GM19193 (cell line): ENCODE measurements around the gene LSM7.

ENCODE experiments used
- POLR2A ChIP-seq: IDR thresholded peaks from 4 replicates; pipeline ENCODE4 v1.6.1; 2011; ENCODE audit not compliant: insufficient read depth, insufficient read length; ENCODE audit errors: extremely low read depth

LSM7 gene

DNA sequence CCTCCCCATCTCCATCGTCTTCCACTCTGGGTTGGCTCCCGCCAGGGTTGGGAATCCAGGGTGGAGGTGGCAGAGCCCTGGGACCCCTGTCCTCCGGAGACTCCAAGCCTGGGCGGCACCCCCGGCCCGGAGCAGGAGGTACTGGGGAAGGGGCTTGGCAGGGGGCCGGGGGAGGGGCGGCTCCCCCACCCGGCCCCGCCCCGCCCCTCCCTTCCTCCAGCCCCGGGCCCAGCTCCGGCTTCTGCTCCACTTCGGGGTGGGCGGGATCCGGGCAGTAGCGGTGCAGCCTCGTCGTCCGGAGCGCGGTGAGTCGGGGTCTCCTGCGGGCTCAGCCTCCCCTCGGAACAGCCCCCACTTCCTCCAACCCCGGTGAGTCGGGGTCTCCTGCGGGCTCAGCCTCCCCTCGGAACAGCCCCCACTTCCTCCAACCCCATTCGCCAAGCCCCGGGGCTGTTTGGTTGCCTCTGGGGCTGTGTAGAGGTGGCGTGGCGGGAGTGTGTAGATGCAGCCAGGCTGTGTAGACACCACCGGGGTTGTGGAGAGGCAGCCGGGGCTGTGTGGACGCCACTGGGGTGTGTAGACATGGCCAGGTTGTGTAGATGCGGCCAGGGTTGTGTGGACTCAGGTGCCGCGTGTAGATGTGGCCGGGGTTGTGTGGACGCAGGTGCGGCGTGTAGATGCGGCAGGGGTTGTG lies 31.8 kb upstream of the LSM7 start, which contains the start of gene TMPRSS9:
Gene TMPRSS9 (plus strand): TSS at position 274 of the 694 bp plus-strand sequence. CDS start 29,521 bp downstream, outside the sequence.
- TF ChIP-seq POLR2A: no peak

DNA sequence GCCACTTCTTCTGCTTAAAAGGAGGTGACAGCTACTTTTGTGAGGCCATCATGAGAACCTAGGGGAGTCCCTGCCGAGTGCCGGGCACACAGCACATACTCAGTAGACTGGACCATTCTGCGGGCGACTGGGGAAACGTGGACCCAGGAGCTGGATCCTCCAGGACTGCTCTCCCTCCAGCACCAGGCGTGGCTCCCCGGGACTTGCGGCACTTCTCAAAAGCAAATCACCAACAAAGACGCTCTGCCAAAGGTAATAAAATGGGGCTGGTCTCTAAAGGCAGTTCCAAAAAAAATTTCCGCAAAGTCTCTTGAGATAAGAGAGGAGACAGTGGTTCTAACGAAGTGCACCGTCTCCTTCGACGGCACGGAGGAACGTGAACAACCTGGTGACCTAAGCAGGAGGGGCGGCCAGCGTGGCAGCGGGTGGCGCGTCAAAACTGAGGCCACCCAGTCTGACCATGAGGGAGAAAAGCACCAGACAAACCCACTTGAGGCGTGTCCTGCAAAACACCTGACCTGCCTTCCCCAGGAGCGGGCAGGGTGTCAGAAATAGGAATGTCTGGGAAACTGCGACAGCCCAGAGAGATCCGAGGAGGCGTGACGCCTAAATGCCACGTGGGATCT lies 30.3 kb upstream of the LSM7 start:
- TF ChIP-seq POLR2A: no peak

GRCh38 chr19:2357279-2358206 lies 29.2 kb upstream of the LSM7 start:
- TF ChIP-seq POLR2A: no peak

DNA sequence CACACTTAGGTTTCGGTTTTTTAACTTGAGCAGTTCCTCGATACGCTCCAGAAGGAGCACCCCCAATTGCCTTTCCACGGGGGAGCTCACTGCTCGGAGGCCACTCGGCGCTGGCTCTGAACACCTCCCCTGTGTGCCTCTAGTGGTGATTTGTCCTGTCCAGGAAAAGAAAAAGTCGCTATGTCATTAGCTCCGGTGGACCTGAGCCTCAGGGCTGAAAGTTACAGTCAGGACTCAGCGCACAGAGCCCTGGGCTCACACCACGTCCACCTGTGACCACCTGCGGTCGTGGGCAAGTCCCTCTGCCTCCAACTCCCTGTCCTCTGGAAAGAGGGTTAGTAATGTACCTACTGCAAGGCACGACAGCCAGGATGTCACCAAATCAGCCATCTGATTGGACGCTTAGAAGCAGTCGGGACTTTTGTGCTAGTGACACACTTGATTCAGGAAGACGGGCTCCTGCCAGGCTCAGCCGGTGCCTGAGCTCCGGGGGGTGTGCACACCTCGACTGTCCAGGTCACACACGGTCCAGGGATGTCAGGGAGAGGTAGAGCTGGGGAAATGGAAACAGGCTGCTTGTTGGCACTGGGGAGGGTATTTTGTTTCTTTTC lies 27.8 kb upstream of the LSM7 start:
- TF ChIP-seq POLR2A: no peak

DNA sequence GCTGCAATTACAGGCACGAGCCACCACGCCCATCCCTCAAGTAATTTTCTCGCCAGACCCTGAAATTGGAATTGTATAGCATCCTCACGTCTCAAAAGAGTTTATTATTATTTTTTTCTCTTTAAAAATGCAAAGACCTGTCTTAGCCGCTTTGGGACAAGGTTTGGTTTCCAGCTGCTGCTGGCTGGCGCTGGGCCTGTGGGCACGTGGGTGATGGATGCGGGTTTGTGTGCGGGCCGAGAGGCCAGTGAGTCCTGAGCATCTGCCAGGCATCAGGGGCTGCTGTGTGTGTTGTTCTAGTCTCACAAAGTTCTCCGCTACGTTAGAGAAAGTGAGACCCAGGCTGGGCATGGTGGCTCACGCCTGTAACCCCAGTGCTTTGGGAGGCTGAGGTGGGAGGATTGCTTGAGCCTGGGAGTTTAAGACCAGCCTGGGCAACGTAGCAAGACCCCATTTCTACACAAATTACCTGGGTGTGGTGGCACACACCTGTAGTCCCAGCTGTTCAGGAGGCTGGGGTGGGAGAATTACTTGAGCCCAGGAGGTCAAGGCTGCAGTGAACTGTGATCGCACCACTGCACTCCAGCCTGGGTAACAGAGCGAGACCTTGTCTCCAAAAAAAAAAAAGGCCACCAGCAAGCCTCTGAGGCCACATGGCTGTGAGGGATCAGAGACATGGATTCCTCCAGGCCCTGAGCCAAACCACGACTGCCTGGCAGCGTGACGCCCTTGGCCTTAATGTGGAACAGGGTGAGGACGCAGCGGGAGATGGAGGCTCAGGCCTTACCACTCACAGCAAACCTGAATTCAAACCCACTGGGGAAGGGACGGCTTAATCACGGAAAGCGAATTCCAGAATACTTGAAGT lies 27.0 kb upstream of the LSM7 start:
- no peak for TF ChIP-seq POLR2A

- no peak for TF ChIP-seq POLR2A
Measured at GRCh38 chr19:2354670-2355069, 26.3 kb upstream of the LSM7 start.

- no peak for TF ChIP-seq POLR2A
Measured at GRCh38 chr19:2353887-2354592, 25.7 kb upstream of the LSM7 start.

- TF ChIP-seq POLR2A: no peak
Measured at GRCh38 chr19:2353159-2353886, 24.9 kb upstream of the LSM7 start.

DNA sequence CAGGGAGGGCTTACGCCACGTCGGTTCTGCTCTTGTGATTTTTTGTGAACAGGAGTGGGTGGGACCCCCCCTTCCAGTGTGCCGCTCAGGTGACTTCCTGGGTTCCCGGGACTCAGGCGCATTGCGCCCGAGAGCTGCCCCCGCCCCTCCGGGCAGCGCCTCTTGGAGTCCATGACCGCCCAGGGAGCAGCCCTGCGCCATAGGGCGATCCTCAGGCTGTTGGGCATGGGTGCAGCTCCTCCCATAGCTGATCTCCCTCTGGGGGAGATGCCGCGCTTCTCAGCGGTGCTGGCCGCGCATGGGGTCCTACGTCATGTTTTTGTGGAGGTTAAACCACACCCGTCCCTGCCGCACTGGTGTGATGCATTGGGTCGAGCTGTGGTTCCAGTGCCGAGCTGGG lies 23.7 kb upstream of the LSM7 start:
- no peak for TF ChIP-seq POLR2A

GRCh38 chr19:2351591-2351990 lies 23.2 kb upstream of the LSM7 start:
- TF ChIP-seq POLR2A: no peak

- no peak for TF ChIP-seq POLR2A
Measured at GRCh38 chr19:2350656-2351055, 22.3 kb upstream of the LSM7 start.

DNA sequence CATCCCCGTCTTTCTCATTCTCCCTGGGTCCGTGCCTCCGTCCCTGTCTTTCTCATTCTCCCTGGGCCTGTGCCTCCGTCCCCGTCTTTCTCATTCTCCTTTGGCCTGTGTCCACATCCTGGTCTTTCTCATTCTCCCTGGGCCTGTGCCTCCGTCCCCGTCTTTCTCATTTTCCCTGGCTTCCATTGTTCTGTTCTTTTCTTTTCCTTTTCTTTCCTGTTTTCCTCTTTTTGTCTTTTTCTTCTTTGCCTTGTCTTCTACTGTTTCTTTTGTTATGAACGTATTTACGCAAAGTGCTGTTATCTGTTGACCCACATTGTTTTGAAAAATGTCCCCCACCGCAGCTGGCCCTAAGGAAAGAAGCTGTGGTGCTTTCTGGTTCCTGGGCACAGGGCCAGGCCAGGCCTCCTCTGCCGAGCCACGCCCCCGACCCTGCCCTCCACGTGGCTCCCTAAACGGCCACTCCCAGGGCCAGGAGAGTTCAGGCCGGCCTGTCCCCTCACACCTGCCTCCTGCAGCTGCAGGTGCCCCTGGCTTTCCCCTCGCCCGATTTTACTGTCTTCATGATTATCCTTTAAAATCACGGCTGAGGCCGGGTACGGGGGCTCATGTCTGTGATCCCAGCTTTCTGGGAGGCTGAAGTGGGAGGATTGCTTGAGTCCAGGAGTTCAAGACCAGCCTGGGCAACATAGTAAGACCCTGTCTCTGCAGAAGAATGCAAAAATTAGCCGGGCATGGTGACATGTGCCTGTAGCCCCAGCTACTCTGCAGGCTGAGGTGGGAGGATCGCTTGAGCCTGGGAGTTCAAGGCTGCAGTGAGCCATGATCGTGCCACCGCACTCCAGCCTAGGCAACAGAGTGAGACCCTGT lies 17.6 kb upstream of the LSM7 start:
- TF ChIP-seq POLR2A: no peak

GRCh38 chr19:2345076-2345475 lies 16.7 kb upstream of the LSM7 start:
- no peak for TF ChIP-seq POLR2A
